Measurements from ENCODE around the gene PPP2R2B. TPM values are rescaled to one million over a fixed set of nuclear protein-coding genes. Genes with fewer than 3 reads are reported as not detected.

The PPP2R2B gene
- polyA plus RNA-seq, 1 donor (not counting 4 experiments of a cell fraction or from before 2014, with no cell fraction given), result 0.33 TPM

DNA sequence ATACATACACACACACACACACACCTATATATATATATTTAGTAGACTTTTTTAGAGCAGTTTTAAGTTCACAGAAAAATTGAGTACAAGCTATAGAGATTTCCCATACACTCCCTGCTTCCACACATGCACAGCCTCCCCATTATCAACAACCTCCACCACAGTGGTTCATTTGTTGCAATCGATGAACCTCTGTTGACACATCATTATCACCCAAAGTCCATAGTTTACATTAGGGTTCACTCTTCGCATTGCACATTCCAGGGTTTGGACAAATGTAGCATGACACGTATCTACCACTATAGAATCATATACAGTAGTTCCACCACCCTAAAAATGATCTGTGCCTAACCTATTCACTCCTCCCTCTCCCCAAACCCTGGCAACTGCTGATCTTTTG, 111.0 kb downstream of the PPP2R2B start:
- H4K20me1 ChIP-seq (ENCODE audit: control insufficient read depth, extremely low read depth, insufficient read depth, low read length), result no peaks in the 10 kb centered on the region
- H3K9me3 ChIP-seq (ENCODE audit: control insufficient read depth, low read depth, low read length), result no peaks in the 10 kb centered on the region
- no peak overlapping the region for H2AFZ ChIP-seq (ENCODE audit: control insufficient read depth, low read length)
- TF ChIP-seq EZH2 (IDR thresholded peaks at IDR 0.05; ENCODE audit: low read length), result no peak
- TF ChIP-seq, protein P1, sequence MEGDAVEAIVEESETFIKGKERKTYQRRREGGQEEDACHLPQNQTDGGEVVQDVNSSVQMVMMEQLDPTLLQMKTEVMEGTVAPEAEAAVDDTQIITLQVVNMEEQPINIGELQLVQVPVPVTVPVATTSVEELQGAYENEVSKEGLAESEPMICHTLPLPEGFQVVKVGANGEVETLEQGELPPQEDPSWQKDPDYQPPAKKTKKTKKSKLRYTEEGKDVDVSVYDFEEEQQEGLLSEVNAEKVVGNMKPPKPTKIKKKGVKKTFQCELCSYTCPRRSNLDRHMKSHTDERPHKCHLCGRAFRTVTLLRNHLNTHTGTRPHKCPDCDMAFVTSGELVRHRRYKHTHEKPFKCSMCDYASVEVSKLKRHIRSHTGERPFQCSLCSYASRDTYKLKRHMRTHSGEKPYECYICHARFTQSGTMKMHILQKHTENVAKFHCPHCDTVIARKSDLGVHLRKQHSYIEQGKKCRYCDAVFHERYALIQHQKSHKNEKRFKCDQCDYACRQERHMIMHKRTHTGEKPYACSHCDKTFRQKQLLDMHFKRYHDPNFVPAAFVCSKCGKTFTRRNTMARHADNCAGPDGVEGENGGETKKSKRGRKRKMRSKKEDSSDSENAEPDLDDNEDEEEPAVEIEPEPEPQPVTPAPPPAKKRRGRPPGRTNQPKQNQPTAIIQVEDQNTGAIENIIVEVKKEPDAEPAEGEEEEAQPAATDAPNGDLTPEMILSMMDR (optimal IDR thresholded peaks at IDR 0.05 in 1 of 3, IDR thresholded peaks at IDR 0.05 in 1 of 3, conservative IDR thresholded peaks at IDR 0.05 in 1 of 3; ENCODE audit: extremely low read depth in 1 of 3, insufficient read depth in 2 of 3, low read length in 3 of 3), result no peak
- no peaks in the 10 kb centered on the region for H3K27me3 ChIP-seq (ENCODE audit: control insufficient read depth, extremely low read depth, insufficient read depth, low read length)
- DNase-seq (ENCODE audit: low read depth, low spot score) (no peak), FAIRE-seq (no peak)
- H3K27ac ChIP-seq (ENCODE audit: control insufficient read depth, insufficient read depth, low read length), result no peak overlapping the region
- H3K36me3 ChIP-seq (ENCODE audit: control insufficient read depth in 2 of 2, extremely low read depth in 1 of 2, insufficient read depth in 2 of 2, low read length in 2 of 2), result no peaks in the 10 kb centered on the region
- H3K9me1 ChIP-seq (ENCODE audit: control insufficient read depth, extremely low read depth, insufficient read depth, low read length), result no peaks in the 10 kb centered on the region
- H3K4me2 ChIP-seq (ENCODE audit: control insufficient read depth, extremely low read depth, insufficient read depth, low read depth, low read length), result no peak overlapping the region
- dilution Hi-C loops (cut with MboI; ENCODE audit: extremely low pct_ligation_motif_present, low sequenced_read_pairs), result no loop called here
- H3K4me3 ChIP-seq (ENCODE audit: control insufficient read depth in 2 of 3, extremely low read depth in 1 of 3, insufficient read depth in 2 of 3, low read depth in 1 of 3, low read length in 3 of 3), result no peak overlapping the region
- no peak overlapping the region for H3K9ac ChIP-seq (ENCODE audit: control insufficient read depth, extremely low read depth, insufficient read depth, low read length)
- no peaks in the 10 kb centered on the region for H3K4me1 ChIP-seq (ENCODE audit: control insufficient read depth, extremely low read depth, insufficient read depth, low read length)
- H3K79me2 ChIP-seq (ENCODE audit: control insufficient read depth, insufficient read depth, low read length), result no peaks in the 10 kb centered on the region

DNA sequence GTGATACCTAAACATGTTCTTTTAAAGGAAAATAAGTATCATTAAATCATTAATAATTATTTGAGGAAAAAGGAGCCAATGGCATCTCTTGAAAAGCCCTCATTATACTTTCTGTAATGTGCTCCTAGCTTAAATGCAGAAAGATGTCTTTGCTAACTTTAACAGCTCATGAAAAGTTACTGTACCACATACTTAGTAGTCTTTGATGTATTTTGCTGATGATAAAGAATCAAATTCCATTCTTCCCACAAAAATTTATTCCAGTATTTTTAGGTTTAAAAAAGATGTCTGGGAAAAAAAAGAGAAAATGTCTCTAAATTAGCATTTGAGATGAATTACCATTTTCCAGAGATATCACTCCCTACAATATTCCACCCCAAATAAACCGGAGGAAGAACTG, 112.5 kb downstream of the PPP2R2B start:
- Histone ChIP-seq H3K79me2 (ENCODE audit: control insufficient read depth, insufficient read depth, low read length) (no peaks in the 10 kb centered on the region), H3K4me2 (ENCODE audit: control insufficient read depth, extremely low read depth, insufficient read depth, low read depth, low read length) (no peak overlapping the region), H3K9ac (ENCODE audit: control insufficient read depth, extremely low read depth, insufficient read depth, low read length) (no peak overlapping the region), H3K27me3 (ENCODE audit: control insufficient read depth, extremely low read depth, insufficient read depth, low read length) (no peaks in the 10 kb centered on the region), H3K4me3 (ENCODE audit: control insufficient read depth in 2 of 3, extremely low read depth in 1 of 3, insufficient read depth in 2 of 3, low read depth in 1 of 3, low read length in 3 of 3) (no peak overlapping the region), H4K20me1 (ENCODE audit: control insufficient read depth, extremely low read depth, insufficient read depth, low read length) (no peaks in the 10 kb centered on the region), H3K9me3 (ENCODE audit: control insufficient read depth, low read depth, low read length) (no peaks in the 10 kb centered on the region), H3K36me3 (ENCODE audit: control insufficient read depth in 2 of 2, extremely low read depth in 1 of 2, insufficient read depth in 2 of 2, low read length in 2 of 2) (no peaks in the 10 kb centered on the region), H3K27ac (ENCODE audit: control insufficient read depth, insufficient read depth, low read length) (no peak overlapping the region), H3K9me1 (ENCODE audit: control insufficient read depth, extremely low read depth, insufficient read depth, low read length) (no peaks in the 10 kb centered on the region), H3K4me1 (ENCODE audit: control insufficient read depth, extremely low read depth, insufficient read depth, low read length) (no peaks in the 10 kb centered on the region), H2AFZ (ENCODE audit: control insufficient read depth, low read length) (no peak overlapping the region)
- dilution Hi-C loops (cut with MboI; ENCODE audit: extremely low pct_ligation_motif_present, low sequenced_read_pairs), result no loop called here
- TF ChIP-seq, protein P1 (optimal IDR thresholded peaks at IDR 0.05 in 1 of 3, IDR thresholded peaks at IDR 0.05 in 1 of 3, conservative IDR thresholded peaks at IDR 0.05 in 1 of 3; ENCODE audit: extremely low read depth in 1 of 3, insufficient read depth in 2 of 3, low read length in 3 of 3), result no peak
- no peak for TF ChIP-seq EZH2 (IDR thresholded peaks at IDR 0.05; ENCODE audit: low read length)
- no peak for FAIRE-seq
- no peak for DNase-seq (ENCODE audit: low read depth, low spot score)
